Mucosa of descending colon (tissue), 3 donors: ENCODE measurements around the gene ATP13A3. TPM values are rescaled to one million over a fixed set of nuclear protein-coding genes. Genes with fewer than 3 reads are reported as not detected.

Experiments used
- ATAC-seq: fragments of 200-7000 bp; cut with Tn5 transposase; one replicate; pipeline ENCODE4 v1.9.1; 2020; ENCODE audit warnings: mild to moderate bottlenecking, moderate library complexity
- DNase-seq, 3 donors: peaks; one replicate each; pipeline ENCODE4 v3.0.0-alpha.2; 2020
- H3K36me3 ChIP-seq: fragments of 200-600 bp; one replicate; pipeline ENCODE4 v1.8.0; 2021; ENCODE audit warnings: low read depth, mild to moderate bottlenecking
- H3K4me1 ChIP-seq: fragments of 200-600 bp; one replicate; pipeline ENCODE4 v1.8.0; 2021; ENCODE audit warnings: low read depth, mild to moderate bottlenecking
- H3K4me3 ChIP-seq: fragments of 200-600 bp; one replicate; pipeline ENCODE4 v1.8.0; 2021; ENCODE audit warnings: mild to moderate bottlenecking
- H3K9me3 ChIP-seq: fragments of 200-600 bp; one replicate; pipeline ENCODE4 v1.8.0; 2021; ENCODE audit warnings: mild to moderate bottlenecking
- CTCF ChIP-seq: fragments of 200-600 bp; IDR thresholded peaks from one replicate; pipeline ENCODE4 v1.8.0; 2022; ENCODE audit warnings: antibody characterized with exemption, mild to moderate bottlenecking
- intact Hi-C, 2 donors: fragments of 100-400 bp; cut with DNase I in 1 of 2; cut with micrococcal nuclease in 1 of 2; formaldehyde crosslinking; loops; one replicate each; pipeline versions ENCODE4 v1.11.0 to v1.11.1; 2022; cut with DNase I, micrococcal nuclease
- total RNA-seq, 3 donors: library from RNA; stranded (reverse); fragmentation: NEBNext Ultra II Directional in 2 of 3; extraction: Animal tissue kit (Norgen Biotek cat#: 25700) in 2 of 3; gene quantifications; one replicate each; pipeline versions ENCODE4 v1.2.1 to v1.2.4, GENCODE V29; 2021 to 2023
- donor health status: DM: no; HTN: no; CAD: no; lungs with moderate emphysema.
- donor health status: DM: no; HTN: no; CAD: no.
- donor health status: DM: no; HTN: yes; CAD: no.

Gene ATP13A3
- total RNA-seq, 3 donors from 2014 or later: 76.2 to 96.1 (median 83.9) TPM

- intact Hi-C loops: loop anchor here in 1 of 2 donors (5.0 kb wide), 1 partner anchor 102 kb away; no protein-coding TSS in a partner anchor
- H3K4me3 ChIP-seq: no peak overlapping the region
- peaks cover under 1% of the 10 kb centered on the region for H3K4me1 ChIP-seq
- DNase-seq (no peak), ATAC-seq (no peak)
- H3K36me3 ChIP-seq: no peaks in the 10 kb centered on the region
- TF ChIP-seq CTCF: no peak
- H3K9me3 ChIP-seq: no peaks in the 10 kb centered on the region
Observed at GRCh38 chr3:194470615-194471014, 16.2 kb downstream of the ATP13A3 start.

DNA sequence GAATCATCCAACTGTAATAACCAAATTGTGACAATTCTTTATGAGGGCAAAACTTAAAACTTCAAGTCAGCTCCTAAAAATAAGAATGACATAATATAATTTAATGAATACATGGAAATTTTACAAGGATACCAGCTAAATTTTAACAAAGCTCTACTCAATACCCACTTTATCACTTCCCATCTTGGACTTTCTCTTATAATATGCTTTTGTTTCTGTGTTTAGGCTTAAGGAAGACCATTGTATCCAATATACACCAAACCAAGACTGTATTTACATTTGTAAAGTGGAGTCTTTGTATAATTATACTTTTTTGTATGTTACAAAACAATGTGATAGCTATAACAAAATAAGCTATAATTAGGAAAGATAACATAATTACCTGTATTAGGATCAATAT is 16.8 kb downstream of the ATP13A3 start:
- Histone ChIP-seq H3K9me3 (no peaks in the 10 kb centered on the region), H3K36me3 (no peaks in the 10 kb centered on the region), H3K4me3 (no peak overlapping the region), H3K4me1 (no peaks in the 10 kb centered on the region)
- ATAC-seq (no peak), DNase-seq (no peak)
- TF ChIP-seq CTCF: no peak
- intact Hi-C loops: loop anchor here in 1 of 2 donors (5.0 kb wide), 1 partner anchor 102 kb away; no protein-coding TSS in a partner anchor

DNA sequence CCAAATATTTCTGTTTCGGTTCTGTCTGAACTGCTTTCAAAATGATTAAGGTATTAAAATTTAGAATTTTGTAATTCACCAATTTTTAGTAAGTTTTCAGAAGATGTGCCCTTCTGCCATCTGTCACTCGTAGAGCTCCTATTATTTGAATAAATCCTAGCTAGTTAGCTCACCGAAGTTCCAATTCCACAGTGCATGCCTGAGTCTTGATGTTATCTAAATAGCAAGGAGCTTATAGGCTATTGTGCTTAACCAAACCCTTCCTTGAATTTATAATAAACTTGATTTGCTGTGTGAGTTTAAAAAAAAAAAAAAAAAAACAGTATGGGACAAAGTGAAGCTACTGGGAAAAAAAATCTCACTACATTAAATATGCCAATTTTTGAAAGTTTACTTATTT is 18.7 kb downstream of the ATP13A3 start:
- Histone ChIP-seq H3K4me3 (no peak overlapping the region), H3K36me3 (no peaks in the 10 kb centered on the region), H3K9me3 (no peaks in the 10 kb centered on the region), H3K4me1 (no peaks in the 10 kb centered on the region)
- intact Hi-C loops: no loop called here
- no peak for TF ChIP-seq CTCF
- DNase-seq (no peak), ATAC-seq (no peak)

DNA sequence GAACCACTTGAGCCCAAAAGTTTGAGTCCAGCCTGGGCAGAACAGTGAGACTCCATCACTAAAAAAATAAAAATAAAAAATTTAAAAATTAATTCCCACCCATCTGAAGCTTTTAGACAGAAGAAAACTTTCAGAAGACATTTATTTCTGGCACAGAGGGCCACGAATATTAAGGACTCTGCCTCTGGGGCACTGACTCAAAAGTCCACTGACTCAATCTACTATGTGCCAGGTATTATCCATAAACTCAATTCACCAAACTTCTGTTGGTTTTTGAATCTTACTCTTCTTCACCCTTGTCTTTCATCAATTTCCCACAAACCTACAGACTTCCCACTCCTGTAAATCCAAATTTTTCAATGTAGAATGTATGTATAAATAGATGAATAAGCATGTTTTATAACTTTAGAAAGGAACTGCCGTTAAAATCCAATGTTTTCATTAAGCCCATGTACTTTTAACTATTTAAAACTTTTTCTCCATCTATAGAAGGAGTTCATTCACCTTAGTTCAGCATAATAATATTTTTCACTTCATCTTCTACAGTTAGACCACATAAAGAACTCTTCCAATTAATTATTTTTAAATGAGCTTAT is 19.9 kb downstream of the ATP13A3 start:
- no peak for ATAC-seq
- no peaks in the 10 kb centered on the region for H3K4me1 ChIP-seq
- intact Hi-C loops: no loop called here
- TF ChIP-seq CTCF: no peak
- no peaks in the 10 kb centered on the region for H3K36me3 ChIP-seq
- no peak overlapping the region for H3K4me3 ChIP-seq
- H3K9me3 ChIP-seq: no peaks in the 10 kb centered on the region
- DNase-seq: no peak

GRCh38 chr3:194465920-194466570 is 20.8 kb downstream of the ATP13A3 start:
- ATAC-seq (no peak), DNase-seq (no peak)
- no peak for TF ChIP-seq CTCF
- no peak overlapping the region for H3K4me3 ChIP-seq
- intact Hi-C loops: no loop called here
- H3K9me3 ChIP-seq: no peaks in the 10 kb centered on the region
- no peaks in the 10 kb centered on the region for H3K36me3 ChIP-seq
- H3K4me1 ChIP-seq: no peaks in the 10 kb centered on the region
